Measurements from ENCODE around the gene ELP2. TPM values are rescaled to one million over a fixed set of nuclear protein-coding genes. Genes with fewer than 3 reads are reported as not detected.

Gene ELP2
- polyA plus RNA-seq, 1 experiment, result 125 TPM

- CTCF ChIA-PET, result no interaction called here
- no peak for DNase-seq (ENCODE audit: low read depth)
- Histone ChIP-seq H3K4me3 (ENCODE audit: low read depth, low read length) (no peak overlapping the region), H3K27me3 (ENCODE audit: control insufficient read depth, insufficient read depth, low read length) (no peaks in the 10 kb centered on the region), H3K36me3 (ENCODE audit: control insufficient read depth, insufficient read depth, low read length) (no peaks in the 10 kb centered on the region)
- TF ChIP-seq CTCF (IDR thresholded peaks at IDR 0.05; ENCODE audit: insufficient read depth, low read depth, low read length), result no peak
- POLR2A ChIA-PET, result no interaction called here
Observed at GRCh38 chr18:36183033-36183432, 53.3 kb downstream of the ELP2 start.

- Histone ChIP-seq H3K36me3 (ENCODE audit: control insufficient read depth, insufficient read depth, low read length) (no peaks in the 10 kb centered on the region), H3K27me3 (ENCODE audit: control insufficient read depth, insufficient read depth, low read length) (no peaks in the 10 kb centered on the region), H3K4me3 (ENCODE audit: low read depth, low read length) (no peak overlapping the region)
- TF ChIP-seq CTCF (IDR thresholded peaks at IDR 0.05; ENCODE audit: insufficient read depth, low read depth, low read length), result no peak
- no peak for DNase-seq (ENCODE audit: low read depth)
- POLR2A ChIA-PET, result no interaction called here
- CTCF ChIA-PET, result interaction anchor here (0.6 kb wide), 1 partner anchor 35 kb away, joined by 3 read pairs; no protein-coding TSS in a partner anchor
Observed at GRCh38 chr18:36183987-36184386, 54.3 kb downstream of the ELP2 start.

GRCh38 chr18:36185157-36185556 lies 55.5 kb downstream of the ELP2 start:
- ChIA-PET CTCF (interaction anchor here (1.0 kb wide), 1 partner anchor 104 kb away, joined by 4 read pairs; no protein-coding TSS in a partner anchor), POLR2A (no interaction called here)
- no peak for TF ChIP-seq CTCF (IDR thresholded peaks at IDR 0.05; ENCODE audit: insufficient read depth, low read depth, low read length)
- H3K27me3 ChIP-seq (ENCODE audit: control insufficient read depth, insufficient read depth, low read length), result no peaks in the 10 kb centered on the region
- H3K4me3 ChIP-seq (ENCODE audit: low read depth, low read length), result no peak overlapping the region
- H3K36me3 ChIP-seq (ENCODE audit: control insufficient read depth, insufficient read depth, low read length), result no peaks in the 10 kb centered on the region; the same call in 1 of the 2 replicates
- no peak for DNase-seq (ENCODE audit: low read depth)

- no peaks in the 10 kb centered on the region for H3K27me3 ChIP-seq (ENCODE audit: control insufficient read depth, insufficient read depth, low read length)
- POLR2A ChIA-PET, result no interaction called here
- no peak for DNase-seq (ENCODE audit: low read depth)
- peak overlapping the region; percentile 60; the same call in 1 of the 2 replicates for H3K4me3 ChIP-seq (ENCODE audit: low read depth, low read length)
- CTCF ChIA-PET, result interaction anchor here (1.0 kb wide), 1 partner anchor 103 kb away, joined by 4 read pairs; no protein-coding TSS in a partner anchor
- no peak for TF ChIP-seq CTCF (IDR thresholded peaks at IDR 0.05; ENCODE audit: insufficient read depth, low read depth, low read length)
- no peaks in the 10 kb centered on the region; the same call in 1 of the 2 replicates for H3K36me3 ChIP-seq (ENCODE audit: control insufficient read depth, insufficient read depth, low read length)
Observed at GRCh38 chr18:36185901-36186460, 56.3 kb downstream of the ELP2 start.

GRCh38 chr18:36186461-36187192 lies 56.9 kb downstream of the ELP2 start:
- no peak for TF ChIP-seq CTCF (IDR thresholded peaks at IDR 0.05; ENCODE audit: insufficient read depth, low read depth, low read length)
- H3K36me3 ChIP-seq (ENCODE audit: control insufficient read depth, insufficient read depth, low read length), result no peaks in the 10 kb centered on the region; the same call in 1 of the 2 replicates
- H3K27me3 ChIP-seq (ENCODE audit: control insufficient read depth, insufficient read depth, low read length), result no peaks in the 10 kb centered on the region
- no peak for DNase-seq (ENCODE audit: low read depth)
- H3K4me3 ChIP-seq (ENCODE audit: low read depth, low read length), result peak overlapping the region; percentile 60
- ChIA-PET CTCF (interaction anchor here (0.9 kb wide), 1 partner anchor 92 kb away, joined by 3 read pairs; no protein-coding TSS in a partner anchor), POLR2A (no interaction called here)

All from BJ (cell line).